SW480 (cell line): ENCODE measurements around the gene DCBLD1.

ENCODE experiments used
- DNase-seq: peaks from one replicate; pipeline ENCODE4 v3.0.0-alpha.2; 2016; ENCODE audit warnings: low spot score

DCBLD1 gene

DNA sequence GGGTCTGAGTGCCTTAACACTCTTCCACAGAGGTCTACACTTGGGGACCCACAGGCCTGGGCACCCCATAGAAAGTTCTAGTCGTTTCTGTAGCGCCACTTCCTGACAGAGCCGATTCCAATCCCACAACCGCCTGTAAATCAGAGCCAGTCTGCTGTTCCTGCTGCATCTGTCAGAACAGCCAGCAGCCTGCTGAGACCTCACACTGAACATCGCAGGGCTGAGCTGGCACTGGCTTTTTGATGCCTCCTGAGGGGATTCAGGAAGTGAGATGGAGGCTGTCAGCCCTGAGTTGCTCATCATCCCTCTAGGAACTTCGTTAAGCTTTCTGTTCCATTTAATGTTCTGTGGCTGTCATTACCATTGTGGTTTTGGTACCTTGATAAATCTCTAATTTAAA is 48.9 kb downstream of the DCBLD1 start:
- no peak for DNase-seq

DNA sequence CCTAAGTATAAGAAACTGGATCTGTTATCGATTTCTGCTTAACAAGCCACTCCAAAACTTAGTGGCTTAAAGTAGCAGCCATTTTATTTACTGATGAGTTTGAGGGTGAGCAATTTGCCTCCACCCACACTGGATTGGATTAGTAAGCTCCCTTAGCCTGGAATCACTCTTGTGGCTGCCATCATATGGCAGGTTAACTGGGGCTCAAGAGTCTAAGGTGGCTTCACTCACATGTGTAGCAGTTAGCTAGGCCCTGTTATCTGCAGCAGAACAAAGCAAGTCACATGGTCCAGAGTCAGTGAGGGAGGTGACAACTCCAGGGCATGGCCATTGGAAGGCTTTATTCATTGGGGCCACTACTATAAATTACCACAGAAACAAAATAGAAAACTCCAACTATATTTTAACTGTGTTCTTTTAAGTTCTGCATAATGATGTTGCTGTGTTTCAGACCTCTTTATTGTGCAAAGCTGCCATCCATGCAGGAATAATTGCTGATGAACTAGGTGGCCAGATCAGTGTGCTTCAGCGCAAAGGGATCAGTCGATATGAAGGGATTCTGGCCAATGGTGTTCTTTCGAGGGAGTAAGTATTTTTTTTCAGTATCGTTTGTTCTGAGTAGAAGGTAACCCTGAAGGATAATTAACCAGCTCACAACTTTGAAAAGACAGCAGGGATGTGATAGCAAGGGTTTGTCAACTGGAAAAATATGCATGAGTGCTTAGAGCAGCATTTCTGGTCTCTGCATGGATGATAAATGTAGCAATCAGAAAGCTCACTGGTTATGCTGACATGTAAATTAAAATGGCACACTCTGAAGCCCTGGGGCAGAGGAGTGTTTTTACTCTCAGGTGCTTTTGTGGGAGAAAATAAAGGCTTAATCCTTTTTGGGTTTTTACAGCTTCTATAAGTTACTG is 49.6 kb downstream of the DCBLD1 start:
- DNase-seq: no peak

DNA sequence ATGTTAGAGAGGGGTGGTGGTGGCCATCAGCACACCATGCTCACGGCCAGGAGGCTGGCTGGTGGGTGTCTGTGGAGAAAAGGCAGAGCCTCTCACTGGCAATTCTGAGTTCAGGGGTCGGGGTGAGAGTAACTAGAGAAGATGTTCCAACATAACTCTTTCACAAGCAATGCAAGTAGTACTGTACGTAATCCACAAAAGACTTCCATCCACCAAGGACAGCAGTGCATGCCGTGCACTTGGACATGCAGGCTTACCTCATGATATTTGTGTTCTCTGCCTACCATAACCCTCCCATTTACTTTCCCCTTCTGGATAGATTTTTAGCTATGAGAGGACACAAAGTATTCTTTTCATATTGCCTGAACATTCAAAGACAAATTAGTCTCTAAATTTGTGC is 51.3 kb downstream of the DCBLD1 start:
- DNase-seq: no peak

DNA sequence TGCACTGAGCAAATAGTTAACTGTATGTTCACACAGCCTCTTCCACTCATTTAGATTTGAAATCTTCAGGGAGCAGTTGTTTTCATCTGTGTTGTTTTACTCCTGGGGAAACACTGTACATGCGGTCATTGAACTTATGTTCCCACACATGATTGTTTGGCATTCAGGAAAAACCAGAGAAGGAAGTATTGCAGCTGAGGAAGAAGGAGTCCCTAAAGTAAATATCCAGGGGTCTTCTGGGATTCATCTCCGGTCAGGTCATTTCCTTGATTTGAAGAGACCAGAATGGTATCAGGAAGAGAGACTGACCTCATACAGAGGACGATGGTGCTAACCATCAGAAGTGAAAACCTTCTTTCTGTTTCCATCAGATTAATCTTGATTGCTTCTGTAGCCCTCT is 52.5 kb downstream of the DCBLD1 start:
- no peak for DNase-seq

DNA sequence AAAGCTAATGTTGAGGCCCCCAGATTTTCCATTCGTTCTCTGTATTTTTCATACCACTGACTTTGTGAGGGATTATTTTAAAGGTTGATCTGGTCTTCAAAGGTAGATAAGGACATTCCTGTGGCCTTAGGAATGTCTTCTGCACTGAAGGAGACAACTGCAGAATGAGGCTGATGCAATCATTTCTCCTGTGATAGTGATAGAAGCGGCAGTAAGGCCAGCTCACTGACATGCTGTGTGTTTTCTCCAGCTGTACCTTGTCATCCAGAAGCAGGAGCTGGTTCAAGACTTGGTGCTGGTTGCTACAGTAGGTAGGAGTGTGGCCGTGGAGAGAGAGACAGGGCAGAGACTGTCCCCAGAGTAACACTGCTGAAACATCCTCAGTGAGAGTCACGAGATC is 53.8 kb downstream of the DCBLD1 start:
- peak; percentile 10 for DNase-seq

DNA sequence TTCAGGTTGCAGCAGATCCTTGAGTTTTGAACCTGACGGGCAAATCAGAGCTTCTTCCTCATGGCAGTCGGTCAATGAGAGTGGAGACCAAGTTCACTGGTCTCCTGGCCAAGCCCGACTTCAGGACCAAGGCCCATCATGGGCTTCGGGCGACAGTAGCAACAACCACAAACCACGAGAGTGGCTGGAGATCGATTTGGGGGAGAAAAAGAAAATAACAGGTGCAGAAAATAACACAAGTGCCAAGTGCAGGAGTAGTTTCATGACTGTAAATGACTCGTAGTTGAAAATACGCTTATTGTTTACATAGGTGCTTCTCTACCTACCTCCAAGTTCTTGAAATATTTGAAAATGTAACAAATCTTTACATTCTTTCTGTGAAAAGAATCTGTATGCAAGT is 56.1 kb downstream of the DCBLD1 start:
- DNase-seq: no peak

DNA sequence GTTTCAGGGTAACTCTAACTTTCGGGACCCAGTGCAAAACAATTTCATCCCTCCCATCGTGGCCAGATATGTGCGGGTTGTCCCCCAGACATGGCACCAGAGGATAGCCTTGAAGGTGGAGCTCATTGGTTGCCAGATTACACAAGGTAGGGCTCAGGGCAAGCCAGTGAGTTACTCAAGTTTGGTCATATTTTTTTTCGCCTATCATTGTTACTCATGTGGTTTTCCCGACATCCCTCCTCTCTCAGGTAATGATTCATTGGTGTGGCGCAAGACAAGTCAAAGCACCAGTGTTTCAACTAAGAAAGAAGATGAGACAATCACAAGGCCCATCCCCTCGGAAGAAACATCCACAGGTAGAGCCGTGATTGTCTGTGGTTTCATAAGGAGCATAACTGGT is 58.2 kb downstream of the DCBLD1 start:
- no peak for DNase-seq

DNA sequence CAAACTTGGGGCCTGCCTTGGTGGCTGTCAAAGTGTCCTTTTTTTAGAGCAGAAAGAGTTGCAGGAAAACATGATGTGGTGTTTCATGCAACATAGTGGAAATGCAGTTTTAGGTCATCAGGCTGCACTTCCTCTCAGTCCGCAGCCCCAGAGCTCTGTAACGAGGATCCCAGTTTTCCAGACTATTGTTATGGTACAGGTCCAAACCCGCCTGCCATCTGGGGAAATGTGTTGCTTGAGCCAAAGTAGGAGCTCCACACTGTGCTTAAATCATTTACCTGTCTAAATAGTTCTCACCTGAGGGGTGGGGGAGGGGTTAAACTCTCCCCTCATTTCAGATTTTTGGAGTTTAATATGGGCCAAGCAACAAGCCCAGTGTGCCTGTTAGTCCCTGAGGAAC is 60.0 kb downstream of the DCBLD1 start:
- no peak for DNase-seq

DNA sequence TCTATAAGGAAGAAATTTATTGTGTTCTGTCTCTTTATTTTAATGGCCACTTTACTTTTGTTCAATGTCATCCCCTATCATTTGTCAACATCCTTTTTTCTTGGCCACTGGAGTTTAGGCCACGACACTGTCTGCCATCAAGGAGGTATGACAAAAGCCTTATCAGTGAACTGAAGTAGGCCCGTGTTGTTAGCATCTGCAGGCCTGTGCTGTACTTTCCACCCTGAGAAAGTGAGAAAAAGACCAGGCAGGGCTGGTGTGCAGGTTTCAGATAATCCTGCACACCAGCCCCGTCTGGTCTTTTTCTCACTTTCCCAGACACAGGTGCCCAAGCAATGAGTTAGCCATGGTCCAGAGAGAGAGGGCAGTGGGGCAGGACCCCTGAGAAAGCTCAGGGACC is 62.2 kb downstream of the DCBLD1 start:
- DNase-seq: no peak

DNA sequence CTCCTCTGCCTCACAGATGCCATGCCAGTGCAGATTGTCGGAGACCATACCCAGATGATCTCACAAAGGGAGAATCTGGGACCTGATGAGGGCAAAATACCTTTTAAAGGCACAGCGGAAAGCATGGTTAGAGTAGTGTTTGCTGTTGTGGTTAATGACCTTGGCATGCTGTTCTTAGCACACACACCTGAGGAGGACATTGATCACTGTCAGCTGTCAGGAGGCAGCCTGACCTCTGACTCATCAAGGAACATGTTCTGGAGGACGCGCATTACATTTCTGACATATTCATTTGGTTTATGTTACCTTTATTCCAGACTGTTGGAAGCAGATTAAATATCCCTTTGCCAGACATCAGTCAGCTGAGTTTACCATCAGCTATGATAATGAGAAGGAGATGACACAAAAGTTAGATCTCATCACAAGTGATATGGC is 62.7 kb downstream of the DCBLD1 start:
- peak; percentile 53 for DNase-seq

DNA sequence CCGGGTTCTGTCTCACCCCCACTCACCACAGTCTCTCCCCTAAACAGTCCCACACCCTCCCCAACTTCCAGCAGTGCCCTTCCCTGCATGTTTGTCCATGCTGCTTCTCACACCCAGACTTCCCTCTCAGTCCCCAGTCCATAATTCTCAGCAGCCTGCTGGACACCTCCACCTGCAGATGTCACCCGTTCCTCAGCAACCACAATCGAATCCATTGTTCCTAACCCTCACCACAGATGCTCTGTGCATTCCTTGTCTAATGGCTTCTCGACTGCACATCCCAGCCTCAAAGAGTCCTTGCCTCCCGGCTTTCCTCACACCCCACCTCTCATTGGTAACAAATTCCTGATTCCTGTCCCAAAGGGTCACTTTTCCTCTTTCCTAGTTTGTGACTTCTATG is 64.2 kb downstream of the DCBLD1 start:
- peak; percentile 22 for DNase-seq

DNA sequence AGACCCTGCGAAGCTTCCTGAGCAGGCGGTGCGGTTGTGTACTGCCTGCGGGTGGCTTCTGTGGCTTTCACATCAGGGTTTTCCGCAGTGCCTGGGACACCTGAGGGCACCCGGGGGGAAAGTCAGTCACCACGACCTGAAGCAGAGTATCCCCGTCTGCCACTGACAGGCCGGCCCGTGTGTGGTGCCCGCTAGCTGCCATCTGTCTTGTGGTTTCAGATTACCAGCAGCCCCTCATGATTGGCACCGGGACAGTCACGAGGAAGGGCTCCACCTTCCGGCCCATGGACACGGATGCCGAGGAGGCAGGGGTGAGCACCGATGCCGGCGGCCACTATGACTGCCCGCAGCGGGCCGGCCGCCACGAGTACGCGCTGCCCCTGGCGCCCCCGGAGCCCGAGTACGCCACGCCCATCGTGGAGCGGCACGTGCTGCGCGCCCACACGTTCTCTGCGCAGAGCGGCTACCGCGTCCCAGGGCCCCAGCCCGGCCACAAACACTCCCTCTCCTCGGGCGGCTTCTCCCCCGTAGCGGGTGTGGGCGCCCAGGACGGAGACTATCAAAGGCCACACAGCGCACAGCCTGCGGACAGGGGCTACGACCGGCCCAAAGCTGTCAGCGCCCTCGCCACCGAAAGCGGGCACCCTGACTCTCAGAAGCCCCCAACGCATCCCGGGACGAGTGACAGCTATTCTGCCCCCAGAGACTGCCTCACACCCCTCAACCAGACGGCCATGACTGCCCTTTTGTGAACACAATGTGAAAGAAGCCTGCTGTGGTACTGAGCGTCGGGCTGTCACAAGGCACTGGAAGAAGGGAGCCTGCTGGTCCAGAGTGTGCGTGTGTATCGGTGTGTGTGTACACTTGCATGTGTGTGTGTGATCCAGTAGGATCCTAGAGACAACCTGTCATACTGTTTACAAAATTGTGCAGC is 65.5 kb downstream of the DCBLD1 start:
- DNase-seq: no peak

DNA sequence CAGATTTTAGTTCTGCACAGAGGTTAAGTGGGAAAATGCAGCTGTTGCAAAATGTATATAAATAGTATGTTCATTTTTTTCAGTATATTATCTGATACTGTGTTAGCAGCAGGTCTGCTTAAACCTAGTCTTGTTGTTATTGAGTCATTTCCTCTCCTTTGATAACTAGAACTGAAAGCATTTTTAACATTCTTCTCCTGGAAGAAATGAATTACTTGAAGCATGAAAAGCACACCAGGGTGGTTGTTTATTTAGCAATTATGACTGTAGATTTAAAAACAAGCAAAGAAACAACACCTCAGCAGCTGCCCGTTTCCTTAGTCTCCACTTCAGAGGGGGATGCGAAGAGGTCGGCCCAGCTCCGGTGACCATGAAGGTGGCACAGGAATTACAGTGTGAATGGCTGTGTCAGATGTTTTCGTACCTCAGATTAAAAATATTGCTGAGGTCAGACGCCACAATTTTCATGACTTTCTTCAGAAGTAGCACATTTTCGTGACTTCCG is 66.4 kb downstream of the DCBLD1 start:
- peak; percentile 54 for DNase-seq

DNA sequence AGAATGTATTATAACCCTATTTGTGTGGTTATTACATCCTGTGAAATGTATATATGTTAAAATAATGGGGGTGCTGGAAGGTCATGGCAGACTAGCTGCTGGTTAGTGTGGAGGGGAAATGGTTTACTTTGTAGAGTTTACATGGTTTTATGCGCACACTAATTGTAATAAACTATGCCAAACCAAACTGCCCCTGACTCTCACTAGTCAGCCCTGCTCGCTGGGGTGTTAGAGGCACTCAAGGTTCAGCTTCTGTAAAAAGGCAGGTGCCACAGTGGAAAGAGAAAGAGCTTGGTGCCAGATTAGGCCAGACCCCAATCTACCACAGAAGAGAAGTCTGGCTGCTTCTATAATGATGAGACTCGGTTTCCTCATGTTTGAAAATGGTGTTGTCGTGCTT is 67.1 kb downstream of the DCBLD1 start:
- DNase-seq: no peak

DNA sequence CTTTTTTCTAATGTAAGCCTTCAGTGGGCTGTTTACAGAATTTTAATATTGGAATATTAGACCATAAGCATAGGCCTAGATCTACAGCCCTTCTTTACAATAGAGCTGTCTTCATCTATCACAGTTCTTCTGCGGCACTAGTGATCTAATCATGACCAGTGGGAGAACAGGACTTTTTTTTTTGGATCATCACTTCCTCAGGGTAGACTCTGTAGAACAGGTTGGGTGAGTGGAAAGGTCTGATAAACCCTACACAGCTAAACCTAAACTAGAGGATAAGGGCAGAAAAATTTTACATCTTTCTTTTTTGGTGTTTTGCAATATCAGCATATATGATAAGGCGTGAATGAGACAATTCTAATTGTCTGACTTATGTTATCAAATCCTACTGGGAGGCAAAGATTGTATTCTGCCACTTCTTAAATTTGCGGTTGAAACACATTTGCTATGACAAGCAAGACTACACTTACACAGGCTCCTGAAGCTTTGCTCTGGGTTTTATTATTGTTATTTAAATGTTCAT is 67.7 kb downstream of the DCBLD1 start:
- no peak for DNase-seq

DNA sequence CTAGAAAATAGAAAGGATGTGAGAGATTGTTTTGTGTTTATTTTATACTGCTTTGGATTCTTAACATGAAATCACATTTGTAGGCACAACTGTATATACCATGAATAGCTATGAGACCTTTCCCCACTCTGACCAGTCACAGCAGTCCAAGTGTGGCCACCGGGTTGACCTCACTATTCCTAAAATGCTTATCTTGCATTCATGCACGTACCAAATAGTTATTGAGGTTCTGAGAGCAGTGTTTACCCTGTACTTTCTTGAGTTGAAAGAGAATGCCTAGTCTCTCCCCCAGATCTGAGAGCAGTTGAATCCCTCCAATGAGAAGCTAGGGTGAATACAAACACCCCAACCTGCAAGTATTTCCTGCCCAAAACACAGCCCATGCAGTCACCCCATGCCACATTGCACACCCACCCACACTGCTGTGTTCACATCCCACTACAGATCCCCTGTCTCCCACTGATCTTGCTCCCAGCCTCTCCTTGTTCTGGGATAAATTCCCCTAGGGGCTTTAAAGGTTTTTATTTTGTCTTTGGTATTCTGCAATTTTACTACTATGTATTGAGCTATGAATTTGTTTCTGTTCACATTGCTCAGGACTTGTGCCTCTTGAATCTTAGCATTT is 68.3 kb downstream of the DCBLD1 start:
- DNase-seq: no peak

DNA sequence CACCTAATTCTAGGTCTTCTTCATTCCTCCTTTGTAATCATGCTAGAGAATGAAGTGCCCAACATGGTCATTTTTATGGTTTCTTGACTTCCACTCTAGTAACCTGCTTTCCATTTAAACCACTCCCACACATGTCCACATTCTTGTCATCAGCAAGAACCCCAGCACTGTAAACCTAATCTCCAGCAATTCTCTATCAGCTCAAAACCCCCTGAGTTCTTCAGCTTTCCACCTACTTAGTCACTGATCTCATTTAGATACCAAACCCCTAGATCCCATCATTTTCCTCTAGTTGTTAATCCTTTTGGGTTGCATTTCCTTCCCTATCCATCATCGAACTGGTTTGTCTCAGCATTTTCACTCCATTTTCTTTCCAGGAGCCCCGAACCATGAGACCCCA is 70.1 kb downstream of the DCBLD1 start:
- DNase-seq: no peak

DNA sequence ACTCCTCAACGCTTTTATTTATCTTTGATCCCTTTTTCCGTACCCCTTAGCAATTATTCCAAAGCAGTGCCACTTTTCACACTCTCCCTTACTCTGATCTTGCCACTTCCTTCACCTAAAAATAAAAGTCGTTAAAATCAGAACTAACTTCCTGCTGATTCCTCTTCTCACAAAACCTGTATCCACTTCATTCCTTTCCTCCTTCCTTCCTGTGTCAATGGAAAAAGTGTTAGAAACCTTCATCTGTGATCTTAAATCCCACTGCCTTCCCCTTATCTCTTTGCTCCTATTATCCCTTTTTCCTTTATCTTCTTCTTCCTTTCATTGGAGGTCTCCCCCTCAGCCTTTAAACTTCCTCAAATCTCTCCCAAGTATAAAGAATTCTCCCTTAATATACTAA is 70.7 kb downstream of the DCBLD1 start:
- DNase-seq: no peak

DNA sequence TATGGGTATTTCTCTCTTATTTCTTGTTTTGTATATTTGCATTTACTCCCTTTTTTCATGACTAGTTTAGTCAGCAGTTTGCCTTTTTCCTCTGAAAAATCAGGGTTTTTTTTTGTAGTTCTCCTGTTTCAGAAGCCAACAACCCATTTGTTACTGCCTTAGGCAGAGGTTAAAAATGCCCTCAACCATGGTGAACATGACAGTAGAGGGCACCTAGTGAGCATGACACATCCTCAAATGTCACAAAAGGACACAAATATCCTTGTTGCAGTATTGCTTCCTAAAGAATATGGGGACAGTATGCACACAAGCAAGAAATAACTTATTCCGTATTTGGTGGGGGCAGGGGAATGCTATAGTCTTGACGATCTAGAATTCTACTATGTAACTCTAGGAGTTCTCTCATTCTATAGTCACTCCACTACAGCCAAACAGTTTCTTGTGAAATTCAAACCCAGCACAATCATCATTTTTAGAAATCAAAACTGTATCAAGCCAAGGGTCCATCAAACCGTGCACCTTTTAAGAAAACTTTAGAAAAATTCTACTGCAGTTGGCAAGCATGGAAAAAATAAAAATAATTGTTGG is 72.9 kb downstream of the DCBLD1 start:
- no peak for DNase-seq

DNA sequence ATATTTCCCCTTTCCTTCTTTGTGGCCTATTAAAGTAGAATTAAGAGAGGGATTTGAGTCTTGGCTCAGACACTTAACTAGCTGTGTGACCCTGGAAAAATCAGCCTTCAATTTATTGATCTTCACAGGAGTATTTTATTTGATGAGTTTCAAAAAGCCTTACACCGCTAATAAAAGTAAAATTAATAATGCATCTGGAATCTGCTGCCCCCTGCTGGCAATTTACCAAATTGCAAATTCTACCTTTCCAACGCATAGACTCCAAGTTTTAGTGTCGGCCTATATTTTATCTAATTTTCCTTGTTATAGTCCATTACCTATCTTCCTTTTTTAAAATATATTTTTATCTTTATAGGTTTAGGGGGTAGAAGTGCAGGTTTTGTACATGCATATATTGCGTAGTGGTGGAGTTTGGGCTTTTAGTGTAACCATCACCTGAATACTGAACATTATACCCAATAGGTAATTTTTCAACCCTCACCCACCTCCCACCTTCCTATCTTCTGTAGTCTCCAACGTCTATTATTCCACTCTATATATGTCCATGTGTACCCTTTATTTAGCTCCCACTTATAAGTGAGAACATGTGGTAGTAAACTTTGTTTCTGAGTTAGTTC is 73.5 kb downstream of the DCBLD1 start:
- peak; percentile 5 for DNase-seq

DNA sequence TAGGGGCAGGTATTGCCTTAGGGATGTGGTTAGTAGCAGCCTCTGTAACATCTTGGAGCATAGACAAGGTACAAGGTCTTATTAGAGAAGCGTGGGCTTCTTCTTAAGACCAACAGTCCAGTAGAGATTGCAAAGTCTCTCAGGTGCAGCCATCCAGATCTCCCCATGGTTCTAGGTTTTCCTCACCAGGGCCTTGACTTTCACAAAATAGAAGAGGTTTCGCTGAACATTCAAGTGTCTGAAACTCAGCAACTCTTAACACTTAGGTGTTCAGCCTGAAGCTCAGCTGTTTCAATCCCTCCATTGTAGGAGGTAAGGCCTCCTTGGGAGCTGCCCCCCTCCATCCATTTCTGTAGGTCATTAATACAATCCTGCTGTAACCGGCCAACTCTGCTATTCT is 75.5 kb downstream of the DCBLD1 start:
- no peak for DNase-seq
